Measurements from ENCODE around the gene TNNT3. TPM values are rescaled to one million over a fixed set of nuclear protein-coding genes. Genes with fewer than 3 reads are reported as not detected.

Gene TNNT3
- total RNA-seq, 1 experiment from 2014 or later: not detected

DNA sequence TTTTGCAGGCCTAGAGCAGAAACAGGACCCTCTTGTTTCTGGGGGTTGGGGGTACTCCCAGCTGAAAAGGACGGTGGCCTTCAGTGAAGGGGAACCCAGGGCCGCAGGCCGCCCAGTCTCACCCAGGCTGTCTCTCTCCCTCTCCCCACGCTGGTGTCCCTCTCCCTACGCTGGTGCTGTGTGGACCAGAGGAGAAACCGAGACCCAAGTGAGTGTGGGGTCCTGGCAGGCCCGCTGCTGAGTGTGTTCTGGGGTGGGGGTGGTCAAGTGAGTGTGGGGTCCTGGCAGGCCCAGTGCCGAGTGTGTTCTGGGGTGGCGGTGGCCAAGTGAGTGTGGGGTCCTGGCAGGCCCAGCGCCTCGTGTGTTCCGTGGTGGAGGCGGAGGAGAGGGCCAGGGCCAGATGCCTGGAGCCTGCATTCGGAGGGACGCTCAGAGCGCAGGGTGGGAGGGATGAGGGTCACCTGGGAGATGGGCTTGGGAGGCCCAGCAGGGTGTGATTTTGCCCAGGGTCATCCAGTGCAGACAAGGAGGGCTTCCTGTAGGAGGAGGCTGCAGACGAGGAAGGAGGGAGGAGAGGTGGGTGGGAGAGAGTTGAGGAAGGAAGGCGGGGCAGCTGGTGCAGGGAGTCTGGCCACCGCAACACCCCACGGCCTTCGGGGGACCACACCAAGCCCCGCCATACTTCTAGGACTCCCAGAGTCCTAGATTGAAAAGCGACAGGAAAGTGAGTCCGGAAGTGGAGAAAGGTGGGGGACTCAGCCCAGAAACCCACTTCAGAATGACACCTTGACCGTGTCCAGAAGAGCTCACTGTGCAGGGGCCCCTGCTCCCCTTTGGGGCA, 10.3 kb downstream of the TNNT3 start:
- Histone ChIP-seq H3F3A (ENCODE audit: insufficient read depth, low read depth) (no peaks in the 10 kb centered on the region), H3K9me3 (ENCODE audit: insufficient read depth, low read depth) (no peaks in the 10 kb centered on the region), H3K4me2 (no peak overlapping the region), H3K36me3 (ENCODE audit: low read depth) (no peaks in the 10 kb centered on the region), H3K27ac (no peak overlapping the region), H3K4me3 (no peak overlapping the region), H3K27me3 (ENCODE audit: insufficient read depth, low read depth) (peaks cover 21% of the 10 kb centered on the region), H3K4me1 (replicated peaks; ENCODE audit: insufficient read depth) (no peaks in the 10 kb centered on the region), H3K79me2 (ENCODE audit: low read depth) (no peaks in the 10 kb centered on the region), H3K9me2 (ENCODE audit: insufficient read depth) (no peaks in the 10 kb centered on the region), H2AFZ (no peak overlapping the region), H4K20me1 (ENCODE audit: insufficient read depth) (no peaks in the 10 kb centered on the region)
- POLR2A ChIA-PET (ENCODE audit: unreplicated experiment): no interaction called here
- no peak for DNase-seq
- intact Hi-C loops (cut with micrococcal nuclease; ENCODE audit: unreplicated experiment): no loop called here
- no TSS peak for BruUV-seq (replicated peaks)
- no peak for TF ChIP-seq CTCF (conservative IDR thresholded peaks at IDR 0.05)
- CTCF ChIA-PET: no interaction called here

DNA sequence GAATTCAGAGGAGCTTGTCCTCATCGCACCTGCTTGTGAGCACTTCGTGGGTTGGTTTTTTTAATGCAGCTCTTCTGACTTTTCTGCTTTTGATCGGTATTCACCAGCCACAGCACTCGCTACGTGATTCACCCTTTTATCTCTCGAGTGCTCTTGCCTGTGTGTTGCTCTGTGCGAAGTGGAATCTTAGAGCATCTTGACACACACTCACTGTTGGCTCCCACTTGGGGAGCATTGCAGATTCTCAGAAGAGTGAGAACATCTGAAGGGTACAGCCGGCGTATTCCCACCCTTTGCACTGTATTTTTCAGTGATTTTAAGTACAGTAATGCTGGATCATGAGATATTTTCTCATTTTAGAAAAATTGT, 10.9 kb downstream of the TNNT3 start:
- H3K9me2 ChIP-seq (ENCODE audit: insufficient read depth): no peaks in the 10 kb centered on the region
- H3K27ac ChIP-seq: no peak overlapping the region
- no peaks in the 10 kb centered on the region for H4K20me1 ChIP-seq (ENCODE audit: insufficient read depth)
- no peaks in the 10 kb centered on the region for H3K4me1 ChIP-seq (replicated peaks; ENCODE audit: insufficient read depth)
- H3K36me3 ChIP-seq (ENCODE audit: low read depth): no peaks in the 10 kb centered on the region
- no peak for TF ChIP-seq EZH2 (IDR thresholded peaks at IDR 0.05; ENCODE audit: low read depth)
- TF ChIP-seq CTCF (conservative IDR thresholded peaks at IDR 0.05): no peak
- no peak overlapping the region for H3K4me3 ChIP-seq
- no peak overlapping the region for H2AFZ ChIP-seq
- no peak overlapping the region for H3K4me2 ChIP-seq
- POLR2A ChIA-PET (ENCODE audit: unreplicated experiment): no interaction called here
- peaks cover 27% of the 10 kb centered on the region for H3K27me3 ChIP-seq (ENCODE audit: insufficient read depth, low read depth)
- intact Hi-C loops (cut with micrococcal nuclease; ENCODE audit: unreplicated experiment): no loop called here
- H3K79me2 ChIP-seq (ENCODE audit: low read depth): no peaks in the 10 kb centered on the region
- no peak for DNase-seq
- no peaks in the 10 kb centered on the region for H3F3A ChIP-seq (ENCODE audit: insufficient read depth, low read depth)
- H3K9me3 ChIP-seq (ENCODE audit: insufficient read depth, low read depth): no peaks in the 10 kb centered on the region
- CTCF ChIA-PET: no interaction called here
- BruUV-seq (replicated peaks): no TSS peak

GRCh38 chr11:1931341-1932104, 12.0 kb downstream of the TNNT3 start:
- intact Hi-C loops (cut with micrococcal nuclease; ENCODE audit: unreplicated experiment): no loop called here
- no peaks in the 10 kb centered on the region for H3K36me3 ChIP-seq (ENCODE audit: low read depth)
- no peak overlapping the region for H2AFZ ChIP-seq
- no peaks in the 10 kb centered on the region for H3F3A ChIP-seq (ENCODE audit: insufficient read depth, low read depth)
- H3K9me2 ChIP-seq (ENCODE audit: insufficient read depth): no peaks in the 10 kb centered on the region
- no peak overlapping the region for H3K4me2 ChIP-seq
- no peak overlapping the region for H3K27ac ChIP-seq
- H3K9me3 ChIP-seq (ENCODE audit: insufficient read depth, low read depth): no peaks in the 10 kb centered on the region
- H4K20me1 ChIP-seq (ENCODE audit: insufficient read depth): no peaks in the 10 kb centered on the region
- BruUV-seq (replicated peaks): no TSS peak
- DNase-seq: no peak
- H3K4me3 ChIP-seq: no peak overlapping the region
- ChIA-PET POLR2A (ENCODE audit: unreplicated experiment) (interaction anchor here (0.6 kb wide), 1 partner anchor 25 kb away, joined by 3 read pairs; no protein-coding TSS in a partner anchor), CTCF (no interaction called here)
- no peak for TF ChIP-seq CTCF (conservative IDR thresholded peaks at IDR 0.05)
- no peak for TF ChIP-seq EZH2 (IDR thresholded peaks at IDR 0.05; ENCODE audit: low read depth)
- peaks cover 35% of the 10 kb centered on the region for H3K27me3 ChIP-seq (ENCODE audit: insufficient read depth, low read depth)
- H3K4me1 ChIP-seq (replicated peaks; ENCODE audit: insufficient read depth): no peaks in the 10 kb centered on the region
- no peaks in the 10 kb centered on the region for H3K79me2 ChIP-seq (ENCODE audit: low read depth)
